IPS DF 4.7 (cell line): ENCODE measurements around the gene FBXO24.
"Not testable (repeated sequence)": the region's sequence is repeated elsewhere in the genome, so short reads cannot be mapped to it uniquely, and the experiment has no call there.

ENCODE experiments used
- DNase-seq: peaks from one replicate; pipeline ENCODE4 v3.0.0-alpha.2; 2013; ENCODE audit warnings: low spot score; ENCODE audit errors: extremely low read depth

The FBXO24 gene, protein sequence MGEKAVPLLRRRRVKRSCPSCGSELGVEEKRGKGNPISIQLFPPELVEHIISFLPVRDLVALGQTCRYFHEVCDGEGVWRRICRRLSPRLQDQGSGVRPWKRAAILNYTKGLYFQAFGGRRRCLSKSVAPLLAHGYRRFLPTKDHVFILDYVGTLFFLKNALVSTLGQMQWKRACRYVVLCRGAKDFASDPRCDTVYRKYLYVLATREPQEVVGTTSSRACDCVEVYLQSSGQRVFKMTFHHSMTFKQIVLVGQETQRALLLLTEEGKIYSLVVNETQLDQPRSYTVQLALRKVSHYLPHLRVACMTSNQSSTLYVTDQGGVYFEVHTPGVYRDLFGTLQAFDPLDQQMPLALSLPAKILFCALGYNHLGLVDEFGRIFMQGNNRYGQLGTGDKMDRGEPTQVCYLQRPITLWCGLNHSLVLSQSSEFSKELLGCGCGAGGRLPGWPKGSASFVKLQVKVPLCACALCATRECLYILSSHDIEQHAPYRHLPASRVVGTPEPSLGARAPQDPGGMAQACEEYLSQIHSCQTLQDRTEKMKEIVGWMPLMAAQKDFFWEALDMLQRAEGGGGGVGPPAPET

DNA sequence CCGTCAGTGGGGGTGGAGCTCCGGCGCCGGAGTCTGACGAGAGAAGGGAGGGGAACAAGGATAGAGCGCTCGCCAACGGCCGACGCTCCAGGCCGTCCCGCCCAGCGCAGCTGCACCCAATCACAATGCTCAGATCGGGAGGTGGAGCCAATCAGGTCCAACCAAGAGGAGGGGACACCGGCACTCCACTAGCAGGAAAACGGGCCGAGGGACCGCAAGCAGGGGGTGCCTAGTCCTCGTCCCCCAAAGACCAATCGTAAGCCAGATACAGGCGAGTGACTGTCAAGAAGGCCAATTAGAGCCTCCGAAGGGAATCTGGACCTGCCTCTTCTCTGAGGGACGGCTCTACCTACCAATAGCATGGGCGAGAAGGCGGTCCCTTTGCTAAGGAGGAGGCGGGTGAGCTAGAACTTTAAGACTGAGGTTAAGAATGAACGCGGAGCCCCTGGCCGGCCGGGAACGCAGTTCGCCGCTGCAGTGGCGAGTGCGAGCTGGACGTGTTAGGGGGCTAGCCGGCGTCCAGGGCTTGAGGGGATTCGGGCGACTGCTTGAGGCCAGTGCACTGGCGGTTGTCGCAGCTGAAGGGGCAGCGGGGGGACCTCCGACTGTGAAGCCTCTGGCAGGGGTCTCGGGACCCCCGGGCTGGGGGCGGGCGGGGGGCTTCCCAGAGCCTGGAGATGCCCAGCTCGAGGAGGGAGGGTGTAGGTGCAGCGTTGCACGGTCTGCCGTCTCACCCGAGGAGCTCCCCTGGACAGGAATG, at the start of gene FBXO24:
FBXO24 (plus strand) TSS at position 63 of the 760 bp plus-strand sequence; CDS start at position 361, 298 bp downstream.
- peak; percentile 100 for DNase-seq

DNA sequence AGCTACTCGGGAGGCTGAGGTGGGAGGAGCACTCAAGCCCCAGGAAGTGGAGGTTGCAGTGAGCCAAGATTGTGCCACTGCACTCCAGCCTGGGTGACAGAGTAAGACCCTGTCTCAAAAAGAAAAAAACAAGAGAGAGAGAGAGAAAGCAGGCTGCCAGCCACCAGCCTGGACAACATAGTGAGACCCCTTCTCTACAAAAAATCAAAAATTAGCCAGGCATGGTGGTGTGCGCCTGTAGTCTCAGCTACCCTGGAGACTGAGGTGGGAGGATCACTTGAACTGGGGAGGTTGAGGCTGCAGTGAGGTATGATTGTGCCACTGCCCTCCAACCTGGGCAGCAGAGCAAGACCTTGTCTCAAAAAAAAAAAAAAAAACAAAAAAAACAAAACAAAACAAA, 49.4 kb upstream of the FBXO24 start:
- not testable (repeated sequence) for DNase-seq

DNA sequence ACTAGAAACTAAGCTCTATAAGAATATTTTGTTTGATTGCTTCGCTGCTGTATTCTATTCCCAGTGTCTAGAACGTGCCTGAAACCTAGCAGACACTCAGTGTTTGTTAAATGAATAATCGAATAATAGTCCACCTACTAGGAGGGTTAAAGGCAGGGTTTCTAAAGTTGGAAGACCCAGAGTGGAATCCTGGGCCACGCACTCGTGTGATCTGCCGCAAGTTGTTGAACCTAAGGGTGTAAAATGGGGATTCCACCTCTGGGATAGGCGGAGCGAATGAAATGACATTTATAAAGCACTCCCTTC, 47.8 kb upstream of the FBXO24 start:
- DNase-seq: no peak

DNA sequence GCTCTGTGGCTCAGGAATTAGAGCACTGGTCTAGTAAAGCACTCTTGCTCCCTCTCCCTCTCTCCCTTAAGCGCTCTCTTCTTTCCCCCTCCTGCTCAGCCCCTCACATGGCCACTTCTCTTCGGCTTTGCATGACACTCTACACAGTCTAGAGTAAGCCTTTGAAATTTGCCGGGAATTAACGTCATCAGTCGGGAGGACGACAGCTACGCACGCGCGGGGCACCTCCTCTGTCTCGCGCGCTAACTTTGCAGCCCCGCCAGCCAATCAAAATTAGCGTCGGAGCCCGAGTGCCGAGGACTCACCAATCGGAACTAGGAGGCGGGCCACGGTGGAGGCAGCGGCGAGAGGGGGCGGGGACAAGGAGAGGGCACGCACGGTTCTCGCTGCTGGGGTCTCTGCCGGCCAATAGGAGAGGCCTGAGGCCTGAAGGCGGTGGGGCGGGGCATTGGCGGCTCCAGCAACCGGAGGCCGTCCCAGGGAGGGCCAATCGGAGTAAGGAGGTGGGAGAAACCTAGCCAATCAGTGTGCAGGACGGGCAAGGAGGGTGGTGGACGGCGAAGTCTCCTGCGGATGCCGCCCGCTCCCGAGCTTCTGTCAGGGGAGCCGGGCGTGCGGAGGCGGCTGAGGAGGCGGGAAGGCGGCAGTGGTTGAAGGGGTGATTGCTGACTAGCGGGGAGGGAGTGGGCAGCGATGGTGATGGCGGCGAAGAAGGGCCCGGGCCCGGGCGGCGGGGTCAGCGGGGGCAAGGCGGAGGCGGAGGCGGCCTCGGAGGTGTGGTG, 47.3 kb upstream of the FBXO24 start, which contains the start of gene AGFG2:
AGFG2 (plus strand) TSS at position 550 of the 782 bp plus-strand sequence; CDS start at position 694, 144 bp downstream.
- peak; percentile 90 for DNase-seq

DNA sequence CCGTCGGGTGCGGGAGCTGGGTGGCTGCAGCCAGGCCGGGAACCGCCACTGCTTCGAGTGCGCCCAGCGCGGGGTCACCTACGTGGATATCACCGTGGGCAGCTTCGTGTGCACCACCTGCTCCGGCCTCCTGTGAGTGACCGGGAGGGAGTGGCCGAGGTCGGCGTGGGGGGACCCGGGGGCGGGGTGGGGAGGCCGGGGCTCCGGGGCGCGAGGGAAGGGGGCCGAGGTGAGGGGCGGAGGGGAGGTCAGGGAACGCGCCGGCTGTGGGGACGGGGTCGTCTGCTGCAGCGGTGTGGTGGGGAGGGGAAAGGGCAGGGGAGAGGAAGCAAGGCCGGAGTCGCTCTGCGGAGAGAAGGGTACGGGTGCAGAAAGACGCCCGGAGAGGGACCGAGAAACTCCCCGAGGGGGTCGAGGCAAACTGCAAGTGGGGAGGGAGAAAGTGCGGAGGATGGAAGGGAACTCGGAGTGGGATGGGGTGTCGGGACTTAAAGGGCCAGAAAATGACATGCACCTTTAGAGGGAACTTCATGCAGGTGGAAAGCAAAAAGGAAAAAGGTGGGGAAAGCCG, 46.6 kb upstream of the FBXO24 start:
- no peak for DNase-seq

DNA sequence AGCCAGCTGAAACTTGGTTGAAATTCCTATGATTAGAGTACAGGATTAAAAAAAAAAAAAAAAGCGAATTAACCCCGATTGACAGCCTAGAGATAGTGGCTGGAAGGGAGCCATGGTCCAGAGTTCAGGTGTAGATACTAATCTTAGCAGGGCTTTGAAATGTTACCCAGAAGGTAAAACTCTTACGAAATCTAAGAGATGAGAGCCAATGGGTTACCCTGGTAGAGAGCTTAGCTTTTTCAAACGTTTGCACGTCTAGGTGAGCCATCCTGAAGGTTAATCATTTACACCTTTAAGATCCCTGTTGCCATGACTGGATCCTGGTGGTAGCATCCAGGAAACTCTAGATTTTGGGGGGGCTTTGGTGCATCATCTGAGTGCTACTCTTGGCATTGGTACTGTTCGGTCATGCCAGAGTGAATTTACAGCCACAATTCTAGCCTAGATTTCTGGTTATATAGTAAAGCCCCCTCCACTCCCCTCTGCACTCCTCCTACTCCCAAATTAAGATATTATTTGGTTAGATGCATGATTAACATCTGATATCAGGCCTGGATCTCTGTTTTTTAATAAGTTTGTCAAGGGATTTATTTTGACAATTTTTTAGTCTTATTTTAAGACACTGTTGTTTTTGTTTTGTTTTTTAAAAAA, 45.9 kb upstream of the FBXO24 start:
- no peak for DNase-seq

DNA sequence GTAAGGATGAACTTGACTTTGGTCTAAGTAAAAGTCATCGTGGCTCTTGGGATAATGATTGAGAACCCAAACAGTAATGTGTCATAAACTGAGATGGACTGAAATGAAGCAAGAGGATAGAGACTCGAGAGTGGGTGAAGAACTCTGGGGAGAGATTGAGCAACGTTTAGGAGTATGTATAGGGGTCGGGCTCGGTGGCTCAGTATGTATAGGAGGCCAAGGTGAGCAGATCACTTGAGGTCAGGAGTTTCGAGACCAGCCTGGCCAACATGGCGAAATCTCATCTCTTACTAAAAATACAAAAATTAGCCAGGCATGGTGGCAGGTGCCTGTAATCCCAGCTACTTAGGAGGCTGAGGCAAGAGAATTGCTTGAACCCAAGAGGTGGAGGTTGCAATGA, 44.8 kb upstream of the FBXO24 start:
- not testable (repeated sequence) for DNase-seq

DNA sequence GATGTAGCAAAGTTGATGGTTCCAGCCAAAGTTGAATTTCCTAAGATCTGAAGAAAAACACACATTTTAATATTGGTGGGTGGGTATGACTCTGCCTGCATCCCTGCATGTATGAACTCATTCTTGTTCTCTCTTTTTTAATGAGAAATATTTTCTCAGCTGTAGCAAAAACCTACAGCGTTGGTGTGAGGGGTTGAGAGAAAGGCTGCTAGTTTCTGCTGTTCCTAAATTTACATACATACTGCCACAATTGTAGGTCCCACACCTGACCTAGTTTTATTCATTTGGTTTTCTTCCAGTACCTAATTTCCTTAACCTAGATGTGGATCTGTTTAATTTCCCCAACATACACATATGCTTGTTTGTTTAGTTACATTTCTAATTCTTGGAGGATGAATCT, 42.5 kb upstream of the FBXO24 start:
- DNase-seq: no peak

DNA sequence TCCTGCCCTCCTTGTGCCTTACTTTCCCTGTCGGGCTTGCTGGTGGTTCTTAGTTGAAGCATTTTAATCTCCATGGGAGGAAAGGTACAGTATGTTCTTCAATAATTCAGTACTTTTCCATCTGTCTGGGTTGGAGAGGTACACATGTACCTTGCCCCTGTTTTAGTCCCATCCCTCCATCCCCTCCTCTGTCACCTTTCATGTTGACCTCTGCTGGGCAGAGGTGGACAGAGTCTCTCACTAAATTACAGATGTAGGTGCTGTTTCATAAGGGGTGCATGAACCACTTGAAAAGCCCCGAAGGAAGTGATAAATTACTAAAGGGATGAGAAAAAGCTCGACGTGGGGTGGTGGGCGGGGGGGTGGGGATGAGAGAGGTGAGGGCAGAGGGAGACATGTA, 41.7 kb upstream of the FBXO24 start:
- no peak for DNase-seq

DNA sequence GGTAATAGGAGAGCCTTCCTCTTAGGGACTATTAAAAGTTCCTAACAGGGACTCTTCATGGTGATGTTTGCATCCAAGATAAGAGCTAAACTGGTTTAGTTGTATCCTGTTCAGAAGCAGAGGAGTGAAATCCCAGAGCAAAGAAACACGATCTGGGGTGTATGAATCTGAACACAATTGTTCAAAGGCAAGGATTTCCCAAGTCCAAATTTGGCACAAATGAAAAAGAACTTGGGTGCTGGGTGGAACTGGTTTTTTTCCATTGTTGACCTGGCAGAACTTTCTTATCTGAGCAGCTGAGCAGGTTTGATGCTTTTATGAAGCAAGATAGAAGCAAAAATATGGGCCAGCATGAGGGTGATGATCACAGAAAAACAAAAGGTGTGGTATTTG, 41.2 kb upstream of the FBXO24 start:
- no peak for DNase-seq

DNA sequence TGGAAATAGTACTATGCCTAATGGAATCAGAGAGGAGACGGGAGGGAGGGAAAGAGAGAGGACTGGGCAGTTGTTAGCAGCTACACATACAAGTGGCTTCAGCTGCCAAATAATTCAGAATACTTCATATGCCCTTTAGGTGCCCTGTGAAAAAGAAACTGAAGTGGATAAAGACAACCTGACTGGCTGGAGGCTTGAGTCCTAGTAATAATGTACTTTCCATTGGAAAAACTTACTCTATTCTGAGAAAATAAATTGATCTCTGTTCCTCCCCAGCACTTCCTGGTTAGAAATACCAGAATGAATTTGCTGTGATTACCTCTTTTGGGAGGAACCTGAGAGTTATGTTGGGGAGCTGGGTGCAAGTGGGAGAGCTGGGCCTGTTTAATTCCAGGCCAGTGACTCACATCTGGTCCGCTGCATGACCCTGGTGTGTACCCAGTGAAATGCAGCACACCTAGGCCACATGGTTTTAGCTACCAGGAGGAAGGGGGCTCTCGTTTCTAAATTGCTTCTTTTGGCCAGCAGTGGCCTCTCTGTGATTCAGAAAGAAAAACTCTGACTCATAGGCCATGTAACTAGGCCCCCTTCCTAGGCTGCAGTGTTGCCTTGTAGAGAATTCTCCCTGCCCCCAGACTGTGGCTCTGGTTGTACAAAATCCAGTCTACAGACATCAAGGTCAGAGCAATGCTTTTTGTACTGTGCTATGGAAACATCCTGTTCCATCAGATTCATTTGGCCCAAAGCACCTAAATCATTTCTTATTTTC, 40.6 kb upstream of the FBXO24 start:
- DNase-seq: no peak

DNA sequence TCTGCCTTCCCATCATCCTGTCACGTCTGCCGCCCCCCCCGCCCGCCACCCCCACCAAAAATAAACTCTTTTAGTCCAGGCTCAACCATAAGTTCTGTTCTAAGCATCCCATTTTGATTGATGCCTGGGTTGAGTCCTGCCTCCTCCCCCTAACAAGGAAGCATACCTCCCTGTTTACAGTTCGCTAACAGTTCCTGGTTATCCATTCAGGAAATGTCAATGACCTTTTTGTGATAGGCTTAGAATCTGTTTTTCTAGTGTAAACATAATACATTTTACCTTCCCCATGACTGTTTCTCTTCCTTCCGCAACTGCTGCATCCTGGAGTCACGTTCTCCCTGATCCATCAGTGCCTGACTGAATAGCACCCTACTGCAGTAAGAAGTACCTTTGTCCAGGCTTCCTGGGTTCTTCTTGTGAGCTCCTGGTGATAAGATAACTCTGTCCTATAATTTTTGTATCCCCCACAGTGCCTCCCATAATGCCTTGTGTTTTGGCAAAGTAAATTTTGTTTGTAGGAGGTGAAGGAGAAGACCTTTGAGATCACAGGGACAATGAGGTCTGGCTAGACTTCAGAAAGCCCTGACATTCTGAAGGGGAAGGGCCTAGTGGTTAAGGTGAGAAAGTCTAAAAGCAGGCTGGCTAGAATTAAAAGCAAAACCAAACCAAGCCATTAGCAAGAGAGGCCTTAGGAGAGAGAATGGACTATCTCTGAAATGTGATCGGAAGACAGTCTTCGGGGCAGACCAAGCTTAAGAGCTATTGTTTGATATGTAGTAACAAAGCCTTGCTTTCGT, 39.8 kb upstream of the FBXO24 start:
- no peak for DNase-seq

DNA sequence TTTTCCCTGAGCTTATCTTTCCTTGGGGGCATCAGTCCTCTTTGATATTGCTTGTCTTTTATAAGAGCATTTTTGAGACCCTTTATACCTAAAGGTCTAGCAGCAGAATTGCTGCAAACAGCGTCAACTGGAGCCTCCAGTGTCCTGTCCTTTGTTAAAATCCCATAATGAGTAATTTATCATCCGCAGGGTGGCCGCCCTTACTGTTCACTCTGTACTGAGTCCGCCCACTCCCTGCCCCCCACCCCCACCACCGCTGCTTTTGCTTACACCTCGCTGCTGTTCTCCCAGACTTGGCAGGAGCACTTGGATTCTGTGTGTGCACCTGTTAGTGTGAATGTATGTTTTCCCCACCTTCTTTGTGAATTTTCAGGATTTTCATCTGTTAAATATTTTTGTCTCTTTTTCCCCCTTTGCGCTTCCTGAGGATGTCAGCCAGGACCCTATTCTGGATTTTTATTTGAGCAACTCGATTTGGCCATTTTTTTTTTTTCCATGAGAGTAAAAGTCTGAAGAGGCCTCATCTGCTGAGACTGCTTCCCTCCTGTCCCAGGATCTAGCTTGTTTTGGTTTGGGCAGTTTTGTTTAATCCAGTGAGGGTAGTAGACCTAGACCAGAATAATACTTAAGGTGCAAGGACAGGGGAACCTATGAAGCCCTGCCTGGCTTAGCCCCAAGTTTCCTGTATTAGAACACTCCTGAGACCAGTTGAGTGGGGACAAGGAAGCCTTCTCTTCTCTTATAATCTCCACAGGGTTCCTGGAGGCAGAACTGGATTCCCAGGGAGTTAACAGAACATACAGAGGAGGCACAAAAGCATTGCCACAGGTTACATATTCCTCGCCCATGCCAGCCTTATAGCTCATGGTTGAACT, 39.0 kb upstream of the FBXO24 start:
- no peak for DNase-seq

DNA sequence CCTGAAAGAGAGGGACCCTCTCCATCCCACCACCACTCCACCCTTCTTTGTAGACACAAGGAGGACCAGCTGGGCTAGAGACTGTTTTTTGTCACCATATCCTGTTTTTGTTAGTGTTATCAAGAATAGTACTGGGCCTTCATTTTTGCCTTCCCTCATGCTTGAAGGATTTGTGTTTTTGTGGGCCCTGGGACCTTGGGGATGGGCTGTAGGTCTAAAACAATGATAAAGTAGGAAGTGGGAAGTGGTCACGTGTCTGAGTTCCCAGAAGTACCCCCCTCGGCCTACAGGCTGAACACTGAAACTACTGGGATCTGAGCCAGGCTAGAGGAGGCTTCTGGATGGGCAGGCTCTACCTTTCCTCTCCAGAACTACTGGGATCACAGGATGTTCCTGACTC, 38.3 kb upstream of the FBXO24 start:
- no peak for DNase-seq

DNA sequence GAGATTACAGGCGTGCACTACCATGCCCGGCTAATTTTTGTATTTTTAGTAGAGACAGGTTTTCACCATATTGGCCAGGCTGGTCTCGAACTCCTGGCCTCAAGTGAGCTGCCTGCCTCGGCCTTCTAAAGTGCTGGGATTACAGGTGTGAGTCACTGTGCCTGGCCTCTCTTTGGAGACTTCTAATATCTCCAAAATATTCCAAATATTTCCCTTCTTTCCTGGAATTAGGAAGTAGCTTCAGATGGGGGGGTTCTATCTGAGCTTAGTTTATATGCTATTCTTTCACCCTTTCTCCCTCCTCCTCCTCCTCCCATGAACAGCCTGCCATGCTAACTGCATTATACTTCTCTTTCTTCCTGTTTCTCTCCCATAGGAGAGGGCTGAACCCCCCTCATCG, 37.7 kb upstream of the FBXO24 start:
- DNase-seq: not testable (repeated sequence)

DNA sequence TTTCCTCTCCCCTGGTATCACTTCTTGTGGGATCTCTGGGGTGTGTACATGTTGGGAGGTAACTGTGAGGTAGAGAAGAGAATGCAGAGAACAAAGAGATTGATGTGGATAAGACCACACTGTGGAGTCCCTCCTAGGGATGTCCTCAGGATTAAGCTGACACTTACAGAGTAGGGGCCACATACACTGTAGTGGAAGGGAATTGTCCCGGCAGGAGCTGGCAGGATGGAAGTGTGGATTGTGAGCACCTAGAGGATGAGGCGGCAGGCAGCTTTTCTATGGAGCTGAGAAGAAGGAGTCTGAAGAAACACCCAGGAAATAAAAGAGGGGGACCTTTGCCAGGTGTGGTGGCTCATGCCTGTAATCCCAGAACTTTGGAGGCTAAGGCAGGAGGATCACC, 33.6 kb upstream of the FBXO24 start:
- no peak for DNase-seq

DNA sequence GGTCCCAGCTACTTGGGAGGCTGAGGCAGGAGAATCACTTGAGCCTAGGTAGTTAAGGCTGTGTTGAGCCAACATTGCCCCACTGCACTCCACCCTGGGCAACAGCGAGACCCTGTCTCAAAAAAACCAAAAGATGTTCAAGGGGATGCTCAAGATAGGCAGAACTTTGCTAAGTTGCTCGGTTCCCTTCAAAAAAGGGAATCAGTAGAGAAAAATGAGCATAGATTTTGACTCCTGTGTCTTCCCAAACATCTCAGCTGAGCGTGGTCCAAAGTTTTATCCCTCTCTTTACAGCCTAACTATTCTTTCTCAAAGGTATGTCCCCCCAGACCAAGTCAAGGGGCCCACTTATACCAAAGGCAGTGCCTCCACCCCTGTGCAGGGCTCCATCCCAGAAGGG, 33.1 kb upstream of the FBXO24 start:
- DNase-seq: no peak

DNA sequence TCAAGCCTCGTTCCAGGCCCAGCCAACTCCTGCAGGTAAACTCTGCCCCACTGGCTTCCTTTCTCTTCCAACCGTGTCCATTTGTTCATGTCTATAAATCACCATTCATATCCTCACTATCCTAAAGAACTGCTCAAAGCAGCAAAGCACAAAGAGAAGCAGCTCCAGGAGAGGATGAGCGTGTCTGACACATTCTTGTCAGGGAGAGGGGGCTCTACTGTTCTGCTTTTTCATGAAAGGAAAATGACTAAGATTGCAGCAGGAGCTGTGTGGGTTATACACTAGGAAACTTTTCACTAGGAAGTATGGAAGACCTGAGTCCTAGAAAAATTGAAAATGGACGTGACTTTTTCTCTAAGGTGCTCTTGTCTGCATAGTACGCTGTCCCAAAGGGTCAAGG, 30.4 kb upstream of the FBXO24 start:
- DNase-seq: no peak
